ENCODE measurements around the gene WLS. TPM values are rescaled to one million over a fixed set of nuclear protein-coding genes. Genes with fewer than 3 reads are reported as not detected.
"Not testable (repeated sequence)": the region's sequence is repeated elsewhere in the genome, so short reads cannot be mapped to it uniquely, and the experiment has no call there.

Gene WLS
- total RNA-seq, 1 donor from 2014 or later: 128 TPM

GRCh38 chr1:68201546-68202238 is 30.6 kb downstream of the WLS start:
- DNase-seq (ENCODE audit: low read depth, low spot score): no peak

DNA sequence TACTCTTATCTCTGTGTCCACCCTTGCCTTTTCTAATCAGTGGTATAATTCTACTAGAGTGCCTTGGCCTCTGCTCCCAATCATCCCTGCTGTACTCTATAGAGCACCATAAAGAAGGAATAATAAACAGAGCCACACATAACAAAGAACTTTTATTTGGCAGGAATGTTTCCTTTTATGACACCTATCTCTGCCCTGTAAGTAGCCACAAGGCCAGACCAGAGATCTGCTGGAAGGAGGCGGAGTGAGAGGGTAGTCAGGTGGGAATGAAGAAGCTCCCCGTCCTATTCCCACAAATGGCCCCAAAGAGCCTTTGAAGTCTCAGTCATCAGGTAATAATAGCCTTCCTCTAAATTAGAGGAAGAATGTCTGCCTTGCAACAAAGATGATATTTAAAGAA is 32.7 kb downstream of the WLS start:
- DNase-seq (ENCODE audit: low read depth, low spot score): no peak

DNA sequence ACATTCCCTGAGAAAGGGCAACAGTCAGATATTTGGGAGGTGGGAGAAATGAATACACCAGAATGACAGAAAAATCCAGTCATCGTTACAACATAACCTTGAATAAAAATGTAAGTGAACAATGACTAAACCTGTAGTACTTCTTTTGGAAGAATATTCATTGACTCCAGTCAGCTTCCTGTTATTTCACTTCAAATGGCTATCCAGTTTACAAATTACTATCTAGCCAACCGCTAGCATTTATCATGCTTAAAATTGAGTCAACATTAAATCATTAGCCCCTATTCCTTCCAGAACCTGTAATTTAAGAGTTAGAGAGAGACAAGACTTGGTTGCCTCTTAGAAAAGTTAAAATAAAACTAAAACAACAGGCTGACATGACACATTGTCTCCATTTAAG is 33.6 kb downstream of the WLS start:
- DNase-seq (ENCODE audit: low read depth, low spot score): no peak

GRCh38 chr1:68197891-68198290 is 34.4 kb downstream of the WLS start:
- DNase-seq (ENCODE audit: low read depth, low spot score): no peak

DNA sequence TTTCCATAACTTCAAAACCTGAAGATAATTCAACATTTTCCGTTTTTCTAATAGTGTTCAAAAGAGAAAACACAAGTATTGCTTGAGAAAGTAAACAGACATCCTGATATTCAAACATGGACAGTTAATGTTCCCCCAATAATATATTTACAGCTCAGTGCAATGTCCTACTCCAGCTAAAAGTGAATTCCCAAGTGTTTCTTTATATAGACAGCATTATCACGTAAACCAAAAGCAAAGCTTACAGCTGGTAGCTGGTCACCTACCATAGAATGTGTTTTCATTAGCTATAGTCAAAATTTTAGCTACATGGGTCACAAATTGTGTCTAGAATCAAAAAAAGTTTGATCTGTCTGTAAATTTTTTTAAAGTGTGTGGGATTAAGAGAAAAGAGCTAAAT is 34.9 kb downstream of the WLS start:
- DNase-seq (ENCODE audit: low read depth, low spot score): no peak

GRCh38 chr1:68196676-68197075 is 35.6 kb downstream of the WLS start:
- no peak for DNase-seq (ENCODE audit: low read depth, low spot score)

DNA sequence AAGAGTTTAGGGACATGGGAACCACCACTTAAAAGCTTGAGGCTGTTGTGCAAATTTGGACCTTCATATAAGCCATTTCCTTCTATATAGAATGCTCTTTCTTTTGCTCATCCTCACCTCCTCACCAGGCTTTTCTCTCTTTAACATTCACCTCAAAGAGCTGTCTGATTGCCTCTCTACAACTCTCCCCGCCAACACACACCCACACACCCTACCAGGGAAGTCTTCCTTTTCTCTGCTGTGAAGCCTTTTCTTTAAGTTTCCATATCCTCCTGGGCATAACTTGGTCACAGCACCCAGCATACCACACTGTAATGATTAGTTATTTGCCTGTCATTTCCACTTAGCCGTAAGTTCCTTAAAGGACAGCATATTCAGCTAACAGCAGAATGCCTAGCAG is 40.6 kb downstream of the WLS start:
- no peak for DNase-seq (ENCODE audit: low read depth, low spot score)

DNA sequence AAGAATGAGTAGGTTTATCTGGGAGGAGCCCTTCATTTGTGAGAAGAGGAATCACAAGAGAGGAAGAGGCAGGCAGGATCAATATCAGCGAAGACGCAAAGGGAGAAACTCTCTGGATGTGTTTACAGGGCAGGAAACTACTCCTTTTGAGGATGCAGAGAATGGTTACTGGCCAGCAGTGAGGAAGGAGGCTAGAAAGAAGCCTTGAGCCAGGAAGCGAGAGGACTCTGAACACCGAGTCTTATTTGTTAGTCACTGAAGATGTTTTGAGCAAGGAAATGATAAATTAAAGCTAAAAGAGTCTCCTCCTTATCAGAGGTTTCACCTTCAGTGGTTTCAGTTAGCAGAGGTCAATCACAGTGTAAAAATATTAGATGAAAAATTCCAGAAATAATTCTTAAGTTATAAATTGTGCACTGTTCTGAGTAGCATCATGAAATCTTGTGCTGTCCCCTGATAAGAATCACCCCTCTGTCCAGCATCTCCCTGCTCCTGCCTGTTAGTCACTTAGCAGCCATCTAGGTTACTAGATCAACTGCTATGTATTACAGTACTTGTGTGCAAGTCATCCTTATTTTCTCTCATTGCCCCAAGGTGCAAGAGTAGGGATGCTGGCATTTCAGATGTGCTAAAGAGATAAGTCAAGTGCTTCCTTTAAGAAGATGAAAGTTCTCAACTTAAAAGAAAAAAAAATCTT is 43.5 kb downstream of the WLS start:
- no peak for DNase-seq (ENCODE audit: low read depth, low spot score)

- DNase-seq (ENCODE audit: low read depth, low spot score): no peak
These were observed 44.2 kb downstream of the WLS start for GRCh38 chr1:68188060-68188538.

GRCh38 chr1:68185743-68186142 is 46.6 kb downstream of the WLS start:
- no peak for DNase-seq (ENCODE audit: low read depth, low spot score)

DNA sequence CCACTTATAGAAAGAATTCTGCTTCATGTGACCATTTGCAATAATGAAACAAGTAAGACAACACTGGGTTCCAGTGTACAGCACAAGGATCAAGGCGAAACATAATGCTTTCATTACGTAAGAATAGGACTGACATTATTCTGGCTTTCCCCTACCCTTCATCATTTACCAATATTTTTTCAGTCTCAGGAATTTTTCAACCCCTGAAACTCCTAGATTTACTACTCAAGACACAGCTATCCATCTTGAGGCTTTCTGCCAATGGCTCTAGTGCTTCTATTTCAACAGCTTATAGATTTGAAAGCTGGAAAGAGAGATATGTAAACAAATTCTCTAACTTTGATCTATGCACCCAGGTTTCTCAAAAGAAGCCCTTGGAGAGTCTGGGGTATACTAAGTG is 48.4 kb downstream of the WLS start:
- no peak for DNase-seq (ENCODE audit: low read depth, low spot score)

GRCh38 chr1:68181165-68181556 is 51.2 kb downstream of the WLS start:
- DNase-seq (ENCODE audit: low read depth, low spot score): no peak

DNA sequence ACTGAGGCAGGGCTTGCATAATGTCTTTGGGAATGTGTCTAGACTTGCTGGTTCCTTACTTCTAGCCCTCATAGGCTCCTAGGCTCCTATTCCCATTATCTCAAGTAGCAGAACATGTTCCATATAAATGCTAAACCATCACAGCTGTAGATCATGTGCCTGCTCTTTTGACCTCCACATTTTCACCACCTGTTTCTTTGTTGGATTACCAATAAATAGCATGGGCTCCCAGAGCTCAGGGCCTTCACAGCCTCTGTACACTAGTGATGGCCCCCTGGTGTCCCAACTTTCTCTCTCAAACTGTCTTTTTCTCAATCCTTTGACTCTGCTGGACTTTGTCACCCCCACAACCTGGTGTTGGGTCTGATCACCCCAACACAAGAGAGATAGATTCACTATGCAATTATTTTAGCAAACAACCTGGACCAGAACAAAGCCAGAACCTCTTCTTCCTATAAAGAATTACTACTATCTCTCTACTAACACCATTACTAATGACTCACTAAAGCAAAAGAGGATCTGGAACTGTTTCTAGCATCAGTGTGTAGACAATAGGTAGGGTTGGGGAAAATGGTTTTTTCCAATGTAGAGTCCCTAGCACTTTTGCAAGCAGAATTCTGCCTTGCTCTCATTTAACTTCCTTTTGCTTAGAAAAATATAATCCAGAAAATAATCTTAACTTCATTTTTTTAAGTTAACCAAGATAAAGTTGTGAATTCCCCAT is 51.7 kb downstream of the WLS start:
- DNase-seq (ENCODE audit: low read depth, low spot score): no peak

GRCh38 chr1:68178821-68179490 is 53.4 kb downstream of the WLS start:
- no peak for DNase-seq (ENCODE audit: low read depth, low spot score)

- DNase-seq (ENCODE audit: low read depth, low spot score): peak; percentile 74
These were observed 56.5 kb downstream of the WLS start for GRCh38 chr1:68175621-68176398.

- peak; percentile 78 for DNase-seq (ENCODE audit: low read depth, low spot score)
These were observed 57.6 kb downstream of the WLS start for GRCh38 chr1:68174738-68175113.

DNA sequence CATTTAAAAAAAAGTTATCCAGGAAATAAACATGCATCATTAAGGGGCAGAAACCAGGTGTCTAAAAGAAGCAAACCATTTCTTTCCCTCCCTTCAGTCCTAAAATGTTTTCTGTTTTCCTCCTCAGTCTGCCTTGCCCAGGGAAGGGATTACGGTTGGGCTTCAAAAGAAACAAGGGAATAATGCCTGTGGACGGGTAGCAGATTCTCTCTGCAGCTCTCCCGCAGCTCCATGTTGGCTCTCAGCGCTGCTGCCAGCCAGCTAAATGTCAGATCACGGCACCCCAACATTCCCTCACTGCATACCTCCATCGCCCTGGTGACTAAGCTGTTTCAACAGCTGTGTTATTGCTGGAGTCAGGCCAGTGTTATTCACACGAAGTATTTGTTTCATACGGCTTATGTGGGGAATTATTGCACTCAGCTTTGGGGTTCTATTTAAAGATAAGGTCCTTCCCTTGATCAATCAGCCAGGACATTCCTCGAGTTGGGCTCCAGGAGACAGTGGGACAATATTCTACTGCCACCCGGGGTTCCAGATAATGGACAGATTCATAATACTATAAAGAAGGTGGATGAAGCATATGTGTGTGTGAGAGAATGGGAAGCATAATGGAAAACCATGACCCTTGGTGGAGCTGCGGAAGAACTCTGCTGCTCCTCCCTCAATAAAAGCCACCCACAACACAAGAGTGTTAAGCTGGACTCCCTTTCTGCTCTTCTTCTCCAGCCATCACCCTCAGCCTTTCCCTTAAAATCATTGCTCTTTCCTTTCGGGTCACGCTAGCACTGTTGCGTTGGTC is 58.2 kb downstream of the WLS start:
- peak; percentile 97 for DNase-seq (ENCODE audit: low read depth, low spot score)

DNA sequence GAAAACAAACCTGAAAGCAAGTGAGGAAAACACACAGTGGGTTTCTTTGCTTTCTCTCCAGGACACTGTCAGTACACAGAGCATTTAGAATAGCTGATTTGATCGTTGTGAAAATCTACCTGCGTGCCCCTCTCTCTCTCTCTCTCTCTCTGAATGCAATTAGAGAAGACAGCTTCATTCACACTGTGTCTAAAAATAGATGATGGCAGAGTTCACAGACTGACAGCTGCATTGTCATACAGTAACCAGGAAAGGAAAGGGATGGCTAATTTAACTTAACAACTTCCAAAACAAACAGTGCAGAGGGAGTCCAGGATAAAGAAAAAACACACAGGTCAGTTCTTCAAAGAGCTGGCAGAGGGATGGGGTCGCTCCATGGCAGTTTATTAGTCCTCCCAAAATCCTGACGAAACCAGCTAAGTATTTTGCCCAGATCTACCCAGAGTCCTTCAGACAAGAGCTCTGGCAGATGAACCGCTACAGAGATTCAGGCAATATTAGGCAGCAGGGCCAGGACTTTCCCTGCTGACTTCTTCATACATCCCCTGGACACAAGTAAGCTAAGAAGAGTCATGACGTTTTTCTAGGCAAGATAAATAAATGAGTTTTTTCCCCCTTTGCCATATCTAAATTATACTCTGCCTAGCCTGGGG is 58.9 kb downstream of the WLS start:
- peak; percentile 47 for DNase-seq (ENCODE audit: low read depth, low spot score)

GRCh38 chr1:68171795-68172194 is 60.5 kb downstream of the WLS start:
- DNase-seq (ENCODE audit: low read depth, low spot score): not testable (repeated sequence)
